GM12873 (cell line): ENCODE measurements around the gene CACNA1I.

ENCODE experiments used
- TF ChIP-seq, protein P1 (sequence below): IDR thresholded peaks from 2 replicates; pipeline ENCODE4 v1.5.1; 2012; ENCODE audit warnings: low read depth, mild to moderate bottlenecking, moderate library complexity, low read length, control low read depth; ENCODE audit not compliant: insufficient read depth; ENCODE audit errors: missing control alignments

Gene CACNA1I

GRCh38 chr22:39528080-39528661 is 42.4 kb upstream of the CACNA1I start:
- TF ChIP-seq, protein P1, sequence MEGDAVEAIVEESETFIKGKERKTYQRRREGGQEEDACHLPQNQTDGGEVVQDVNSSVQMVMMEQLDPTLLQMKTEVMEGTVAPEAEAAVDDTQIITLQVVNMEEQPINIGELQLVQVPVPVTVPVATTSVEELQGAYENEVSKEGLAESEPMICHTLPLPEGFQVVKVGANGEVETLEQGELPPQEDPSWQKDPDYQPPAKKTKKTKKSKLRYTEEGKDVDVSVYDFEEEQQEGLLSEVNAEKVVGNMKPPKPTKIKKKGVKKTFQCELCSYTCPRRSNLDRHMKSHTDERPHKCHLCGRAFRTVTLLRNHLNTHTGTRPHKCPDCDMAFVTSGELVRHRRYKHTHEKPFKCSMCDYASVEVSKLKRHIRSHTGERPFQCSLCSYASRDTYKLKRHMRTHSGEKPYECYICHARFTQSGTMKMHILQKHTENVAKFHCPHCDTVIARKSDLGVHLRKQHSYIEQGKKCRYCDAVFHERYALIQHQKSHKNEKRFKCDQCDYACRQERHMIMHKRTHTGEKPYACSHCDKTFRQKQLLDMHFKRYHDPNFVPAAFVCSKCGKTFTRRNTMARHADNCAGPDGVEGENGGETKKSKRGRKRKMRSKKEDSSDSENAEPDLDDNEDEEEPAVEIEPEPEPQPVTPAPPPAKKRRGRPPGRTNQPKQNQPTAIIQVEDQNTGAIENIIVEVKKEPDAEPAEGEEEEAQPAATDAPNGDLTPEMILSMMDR: no peak

GRCh38 chr22:39528681-39529486 is 41.7 kb upstream of the CACNA1I start:
- TF ChIP-seq, protein P1: peak; percentile 100

- TF ChIP-seq, protein P1: no peak
Measured at GRCh38 chr22:39529487-39529851, 41.1 kb upstream of the CACNA1I start.

GRCh38 chr22:39530116-39530515 is 40.4 kb upstream of the CACNA1I start:
- TF ChIP-seq, protein P1: no peak

DNA sequence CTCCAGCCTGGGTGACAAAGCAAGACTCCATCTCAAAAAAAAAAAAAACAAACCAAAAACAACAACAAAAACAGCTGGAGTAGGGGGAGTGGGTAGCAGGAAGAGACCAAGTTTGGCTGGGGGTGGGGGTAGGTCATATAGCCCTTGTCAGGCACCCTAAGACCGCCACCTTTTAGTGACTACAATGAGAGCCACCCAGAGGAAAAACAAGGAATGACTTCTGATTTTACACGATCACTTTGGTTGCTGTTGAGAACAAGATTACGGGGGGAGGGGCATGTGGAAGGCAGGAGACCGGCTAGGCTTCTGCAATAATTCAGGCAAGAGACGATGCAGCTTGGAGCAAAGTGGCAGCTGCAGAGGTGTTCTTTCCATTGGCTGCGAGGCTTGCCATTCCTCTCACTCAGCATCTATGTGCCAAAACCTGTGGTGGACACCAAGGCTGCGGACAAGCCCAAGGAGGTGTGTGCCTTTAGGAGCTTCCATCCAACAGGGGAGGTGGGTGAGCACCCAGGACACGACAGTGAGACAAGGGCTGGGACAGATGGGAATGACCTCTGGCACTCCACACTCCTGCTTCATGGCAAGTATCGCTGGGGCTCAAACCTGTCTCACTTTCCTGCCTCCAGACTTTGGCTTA is 39.7 kb upstream of the CACNA1I start:
- TF ChIP-seq, protein P1: peak; percentile 36

- TF ChIP-seq, protein P1: no peak
Measured at GRCh38 chr22:39532215-39533073, 38.1 kb upstream of the CACNA1I start, which contains the start of gene RPS19BP1. Gene RPS19BP1, minus strand, starts transcription at chr22:39532748. Its CDS starts 10 bp downstream, at chr22:39532738.
